HepG2 (cell line): ENCODE measurements around the gene CLEC9A. TPM values are rescaled to one million over a fixed set of nuclear protein-coding genes. Genes with fewer than 3 reads are reported as not detected.

Source experiments
- ADNP ChIP-seq: sonication (generic); formaldehyde crosslinking; IDR thresholded peaks from 2 replicates; pipeline ENCODE4 v1.4.0; 2020; ENCODE audit warnings: missing genetic modification reagents
- NCOA5 ChIP-seq: sonication (generic); formaldehyde crosslinking; IDR thresholded peaks from 2 replicates; pipeline ENCODE4 v1.4.0; 2020; ENCODE audit warnings: missing genetic modification reagents
- SRF ChIP-seq: IDR thresholded peaks from 2 replicates; pipeline ENCODE4 v1.6.1; 2011; ENCODE audit warnings: mild to moderate bottlenecking, low read depth, low read length, moderate library complexity
- ZBTB33 ChIP-seq: sonication (generic); formaldehyde crosslinking; IDR thresholded peaks from 2 replicates; pipeline ENCODE4 v1.4.0; 2020; ENCODE audit warnings: missing genetic modification reagents
- ZBTB8A ChIP-seq: sonication (generic); formaldehyde crosslinking; IDR thresholded peaks from 2 replicates; pipeline ENCODE4 v1.4.0; 2020; ENCODE audit warnings: mild to moderate bottlenecking, low read depth, missing genetic modification reagents, borderline replicate concordance
- ZKSCAN8 ChIP-seq: IDR thresholded peaks from 2 replicates; pipeline ENCODE4 v1.6.1; 2016; ENCODE audit warnings: borderline replicate concordance, missing genetic modification reagents, missing compliant biosample characterization
- ZNF674 ChIP-seq: sonication (generic); formaldehyde crosslinking; IDR thresholded peaks from 2 replicates; pipeline ENCODE4 v1.5.0; 2020; ENCODE audit warnings: low read depth, mild to moderate bottlenecking, missing genetic modification reagents
- polyA plus RNA-seq, 8 experiments: library from polyadenylated mRNA; depleted of rRNA in 3 of 8; stranded (reverse) in 7 of 8; unstranded in 1 of 8; fragments of >200 nt; fragmentation: Illumina TruSeq in 4 of 8; extraction: Trizol in 4 of 8; gene quantifications; 2 replicates each; pipeline versions ENCODE4 v1.2.1 to v1.2.3, GENCODE V29; 2011 to 2016; ENCODE audit warnings: low read depth in 4 of 8, missing spikeins in 1 of 8, mixed read lengths in 1 of 8; ENCODE audit not compliant: insufficient read depth in 1 of 8
- total RNA-seq, 5 experiments: library from RNA; depleted of rRNA; stranded (reverse); fragments of >200 nt; fragmentation: Illumina TruSeq; extraction: Trizol; gene quantifications; 2 replicates each; pipeline ENCODE4 v1.2.3, GENCODE V29; 2016; ENCODE audit warnings: low read depth in 1 of 5
- TF ChIP-seq, protein P1 (sequence below): sonication (generic); formaldehyde crosslinking; IDR thresholded peaks from 2 replicates; pipeline ENCODE4 v1.4.0; 2020; ENCODE audit warnings: mild to moderate bottlenecking, low read depth, missing genetic modification reagents
- TF ChIP-seq, protein P2 (sequence below): sonication (generic); formaldehyde crosslinking; IDR thresholded peaks from 2 replicates; pipeline ENCODE4 v1.4.0; 2020; ENCODE audit warnings: missing genetic modification reagents
- TF ChIP-seq, protein P3 (sequence below): sonication (generic); formaldehyde crosslinking; conservative IDR thresholded peaks from 2 replicates; pipeline ENCODE4 v1.4.0; 2020; ENCODE audit warnings: missing genetic modification reagents

CLEC9A gene
- total and polyA plus RNA-seq, 2 of the 13 experiments (the other 11 are each of a cell fraction or from before 2014, with no cell fraction given) = not detected

DNA sequence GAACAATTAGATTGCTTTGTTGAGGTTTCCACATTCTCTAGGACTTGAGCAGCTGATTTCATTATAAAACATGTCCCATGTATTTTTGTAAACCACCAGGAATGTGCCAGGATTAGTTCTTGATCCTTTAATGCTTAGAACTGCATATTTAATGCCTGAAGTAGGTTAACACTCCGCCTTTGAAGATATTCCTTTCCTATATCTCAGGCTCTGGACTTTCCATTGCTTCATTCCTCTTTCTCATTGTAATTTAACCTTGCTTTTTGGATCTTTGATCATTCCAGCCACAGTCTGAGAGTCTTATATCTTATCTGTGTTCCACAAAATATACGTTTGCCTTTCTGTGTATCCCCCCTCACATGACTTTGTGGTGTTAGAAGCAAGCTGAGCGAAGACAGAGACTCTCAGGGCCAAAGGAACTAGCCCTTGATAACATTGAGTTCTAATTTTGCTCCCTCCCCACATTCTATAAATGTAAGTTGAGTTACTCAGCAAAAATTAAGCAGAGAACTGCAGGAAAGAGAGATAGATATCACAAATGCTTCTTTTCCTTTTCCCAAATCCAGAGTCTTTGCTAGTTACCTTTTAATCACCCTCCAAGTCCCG, 29.2 kb upstream of the CLEC9A start (continued):
- TF ChIP-seq ADNP (no peak), NCOA5 (CRISPR knock-in tag) (no peak), ZBTB8A (no peak), ZNF674 (CRISPR knock-in tag) (no peak), ZKSCAN8 (CRISPR knock-in tag) (no peak), ZBTB33 (CRISPR knock-in tag) (no peak), SRF (no peak)
- TF ChIP-seq, protein P1, sequence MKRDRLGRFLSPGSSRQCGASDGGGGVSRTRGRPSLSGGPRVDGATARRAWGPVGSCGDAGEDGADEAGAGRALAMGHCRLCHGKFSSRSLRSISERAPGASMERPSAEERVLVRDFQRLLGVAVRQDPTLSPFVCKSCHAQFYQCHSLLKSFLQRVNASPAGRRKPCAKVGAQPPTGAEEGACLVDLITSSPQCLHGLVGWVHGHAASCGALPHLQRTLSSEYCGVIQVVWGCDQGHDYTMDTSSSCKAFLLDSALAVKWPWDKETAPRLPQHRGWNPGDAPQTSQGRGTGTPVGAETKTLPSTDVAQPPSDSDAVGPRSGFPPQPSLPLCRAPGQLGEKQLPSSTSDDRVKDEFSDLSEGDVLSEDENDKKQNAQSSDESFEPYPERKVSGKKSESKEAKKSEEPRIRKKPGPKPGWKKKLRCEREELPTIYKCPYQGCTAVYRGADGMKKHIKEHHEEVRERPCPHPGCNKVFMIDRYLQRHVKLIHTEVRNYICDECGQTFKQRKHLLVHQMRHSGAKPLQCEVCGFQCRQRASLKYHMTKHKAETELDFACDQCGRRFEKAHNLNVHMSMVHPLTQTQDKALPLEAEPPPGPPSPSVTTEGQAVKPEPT (CRISPR knock-in tag) = no peak
- TF ChIP-seq, protein P2, sequence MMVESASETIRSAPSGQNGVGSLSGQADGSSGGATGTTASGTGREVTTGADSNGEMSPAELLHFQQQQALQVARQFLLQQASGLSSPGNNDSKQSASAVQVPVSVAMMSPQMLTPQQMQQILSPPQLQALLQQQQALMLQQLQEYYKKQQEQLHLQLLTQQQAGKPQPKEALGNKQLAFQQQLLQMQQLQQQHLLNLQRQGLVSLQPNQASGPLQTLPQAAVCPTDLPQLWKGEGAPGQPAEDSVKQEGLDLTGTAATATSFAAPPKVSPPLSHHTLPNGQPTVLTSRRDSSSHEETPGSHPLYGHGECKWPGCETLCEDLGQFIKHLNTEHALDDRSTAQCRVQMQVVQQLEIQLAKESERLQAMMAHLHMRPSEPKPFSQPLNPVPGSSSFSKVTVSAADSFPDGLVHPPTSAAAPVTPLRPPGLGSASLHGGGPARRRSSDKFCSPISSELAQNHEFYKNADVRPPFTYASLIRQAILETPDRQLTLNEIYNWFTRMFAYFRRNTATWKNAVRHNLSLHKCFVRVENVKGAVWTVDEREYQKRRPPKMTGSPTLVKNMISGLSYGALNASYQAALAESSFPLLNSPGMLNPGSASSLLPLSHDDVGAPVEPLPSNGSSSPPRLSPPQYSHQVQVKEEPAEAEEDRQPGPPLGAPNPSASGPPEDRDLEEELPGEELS (CRISPR knock-in tag) = no peak
- TF ChIP-seq, protein P3, sequence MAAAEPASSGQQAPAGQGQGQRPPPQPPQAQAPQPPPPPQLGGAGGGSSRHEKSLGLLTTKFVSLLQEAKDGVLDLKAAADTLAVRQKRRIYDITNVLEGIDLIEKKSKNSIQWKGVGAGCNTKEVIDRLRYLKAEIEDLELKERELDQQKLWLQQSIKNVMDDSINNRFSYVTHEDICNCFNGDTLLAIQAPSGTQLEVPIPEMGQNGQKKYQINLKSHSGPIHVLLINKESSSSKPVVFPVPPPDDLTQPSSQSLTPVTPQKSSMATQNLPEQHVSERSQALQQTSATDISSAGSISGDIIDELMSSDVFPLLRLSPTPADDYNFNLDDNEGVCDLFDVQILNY (CRISPR knock-in tag) = no peak
